HepG2 (cell line): ENCODE data around the gene MS4A15. TPM values are rescaled to one million over a fixed set of nuclear protein-coding genes. Genes with fewer than 3 reads are reported as not detected.
A peak's percentile ranks its signal among the peaks of the same experiment; 100 is the strongest.

Experiments
- ATAC-seq: fragments of 200-7000 bp; cut with Tn5 transposase; 3 replicates; pipeline ENCODE4 v1.9.1; 2020; ENCODE audit warnings: mild to moderate bottlenecking, moderate library complexity
- BruUV-seq: library from RNA; stranded (reverse); fragments of 400-500 nt; replicated peaks from 2 replicates; lab custom pipeline; 2021; lab: Mats Ljungman, UMichigan
- CTCF ChIA-PET: fragments of 300-600 bp; formaldehyde crosslinking; extraction: SDS; loops from one replicate; lab custom pipeline; 2021; ENCODE audit warnings: low total read pairs, inconsistent platforms, low intra/inter-chr PET ratio; lab: Yijun Ruan, JAX
- POLR2A ChIA-PET: fragments of 350-600 bp; sonication (Branson Sonifier 250); formaldehyde crosslinking; loops from one replicate; lab custom pipeline; 2020; ENCODE audit warnings: antibody characterized with exemption, inconsistent platforms; lab: Yijun Ruan, JAX
- DNase-seq: peaks from one replicate; pipeline ENCODE4 v3.0.0-alpha.2; 2015; ENCODE audit warnings: low spot score
- FAIRE-seq: peaks from 3 replicates; lab custom pipeline; 2011; peaks lifted over from hg19 to GRCh38; lab: Jason Lieb, UNC
- H2AFZ ChIP-seq: one replicate; pipeline ENCODE4 v1.6.1; 2011; ENCODE audit warnings: low read length, inconsistent platforms
- H3K27ac ChIP-seq: fragments of 300-600 bp; 3 replicates; pipeline ENCODE4 v1.8.0; 2011; ENCODE audit warnings: mixed run types, mild to moderate bottlenecking, mixed read lengths, low read length, inconsistent platforms; ENCODE audit not compliant: insufficient read depth; ENCODE audit errors: extremely low read length
- H3K27me3 ChIP-seq, 2 experiments: fragments of 200-600 bp in 1 of 2; 2 replicates in 1 of 2; 3 replicates in 1 of 2; pipeline versions ENCODE4 v1.6.0 to v1.8.0; 2011; ENCODE audit warnings: low read length in 2 of 2, mild to moderate bottlenecking in 2 of 2, moderate library complexity in 2 of 2, inconsistent platforms in 1 of 2; ENCODE audit not compliant: insufficient read depth in 2 of 2, control insufficient read depth in 1 of 2
- H3K36me3 ChIP-seq, 2 experiments: fragments of 200-600 bp in 1 of 2; replicated peaks in 1 of 2; 2 replicates in 1 of 2; 3 replicates in 1 of 2; pipeline versions ENCODE4 v1.5.1 to v1.8.0; 2011; ENCODE audit warnings: low read length in 2 of 2, inconsistent platforms in 1 of 2; ENCODE audit not compliant: insufficient read depth in 2 of 2, control insufficient read depth in 1 of 2
- H3K4me1 ChIP-seq: 2 replicates; pipeline ENCODE4 v1.5.1; 2012; ENCODE audit warnings: low read length, inconsistent platforms; ENCODE audit not compliant: insufficient read depth
- H3K4me2 ChIP-seq: 2 replicates; pipeline ENCODE4 v1.6.0; 2011; ENCODE audit warnings: low read depth, low read length, inconsistent platforms
- H3K4me3 ChIP-seq, 3 experiments: fragments of 200-600 bp in 1 of 3; sonication (generic), shearing (Covaris generic) in 1 of 3; replicated peaks in 1 of 3; 2 replicates each; pipeline ENCODE4 v1.5.1; 2011 to 2016; ENCODE audit warnings: low read length in 3 of 3, inconsistent platforms in 2 of 3, low read depth in 2 of 3, mild to moderate bottlenecking in 2 of 3, control low read depth in 1 of 3, mixed read lengths in 1 of 3; ENCODE audit not compliant: insufficient read depth in 1 of 3
- H3K79me2 ChIP-seq: one replicate; pipeline ENCODE4 v1.6.1; 2011; ENCODE audit warnings: low read length, inconsistent platforms; ENCODE audit not compliant: insufficient read depth
- H3K9ac ChIP-seq: 2 replicates; pipeline ENCODE4 v1.6.0; 2011; ENCODE audit warnings: mild to moderate bottlenecking, low read depth, low read length, inconsistent platforms; ENCODE audit not compliant: insufficient read depth
- H3K9me3 ChIP-seq: 2 replicates; pipeline ENCODE4 v1.5.1; 2012; ENCODE audit warnings: mild to moderate bottlenecking, low read length
- H4K20me1 ChIP-seq: 2 replicates; pipeline ENCODE4 v1.6.0; 2011; ENCODE audit warnings: inconsistent platforms, mild to moderate bottlenecking, low read length, moderate library complexity; ENCODE audit not compliant: insufficient read depth
- CC2D1A ChIP-seq: sonication (generic); formaldehyde crosslinking; IDR thresholded peaks from 2 replicates; pipeline ENCODE4 v1.8.1; 2023; ENCODE audit warnings: mild to moderate bottlenecking, missing genetic modification reagents
- MAFF ChIP-seq: IDR thresholded peaks from 2 replicates; pipeline ENCODE4 v1.6.1; 2011; ENCODE audit warnings: low read depth, low read length, improper control_type of control experiment
- MAFK ChIP-seq, 2 experiments: IDR thresholded peaks in 1 of 2; conservative IDR thresholded peaks in 1 of 2; 2 replicates each; pipeline ENCODE4 v1.6.1; 2011; ENCODE audit warnings: improper control_type of control experiment in 2 of 2, low read length in 2 of 2
- SMARCC2 ChIP-seq: fragments of 450-650 bp; IDR thresholded peaks from 2 replicates; pipeline ENCODE4 v1.6.1; 2017; ENCODE audit warnings: antibody characterized with exemption, mild to moderate bottlenecking
- TCF7 ChIP-seq: sonication (generic); IDR thresholded peaks from 2 replicates; pipeline ENCODE4 v1.6.1; 2016; ENCODE audit warnings: antibody characterized with exemption, low read depth
- ZNF580 ChIP-seq: IDR thresholded peaks from 2 replicates; pipeline ENCODE4 v1.6.1; 2016; ENCODE audit warnings: low read depth, borderline replicate concordance
- ZNF639 ChIP-seq: conservative IDR thresholded peaks from 2 replicates; pipeline ENCODE4 v1.6.1; 2018; ENCODE audit warnings: missing genetic modification reagents
- WGBS: methylation state at CpG from one replicate; pipeline ENCODE4 v1.1.6; 2017; ENCODE audit warnings: low lambda C conversion rate; 5-methylcytosine and 5-hydroxymethylcytosine counted together
- in situ Hi-C: cut with HindIII; loops from 2 replicates; pipeline ENCODE4 v1.10.0; 2017; ENCODE audit warnings: low pct_unique_long_range_greater_than_20kb; ENCODE audit not compliant: extremely low pct_ligation_motif_present
- intact Hi-C: fragments of 100-400 bp; cut with micrococcal nuclease; formaldehyde crosslinking; loops from one replicate; pipeline ENCODE4 v1.10.0; 2022; ENCODE audit not compliant: unreplicated experiment
- polyA plus RNA-seq, 8 experiments: library from polyadenylated mRNA; depleted of rRNA in 3 of 8; stranded (reverse) in 7 of 8; unstranded in 1 of 8; fragments of >200 nt; fragmentation: Illumina TruSeq in 4 of 8; extraction: Trizol in 4 of 8; gene quantifications; 2 replicates each; pipeline versions ENCODE4 v1.2.1 to v1.2.3, GENCODE V29; 2011 to 2016; ENCODE audit warnings: low read depth in 4 of 8, missing spikeins in 1 of 8, mixed read lengths in 1 of 8; ENCODE audit not compliant: insufficient read depth in 1 of 8
- total RNA-seq, 5 experiments: library from RNA; depleted of rRNA; stranded (reverse); fragments of >200 nt; fragmentation: Illumina TruSeq; extraction: Trizol; gene quantifications; 2 replicates each; pipeline ENCODE4 v1.2.3, GENCODE V29; 2016; ENCODE audit warnings: low read depth in 1 of 5

MS4A15 gene
- total and polyA plus RNA-seq, 2 of the 13 experiments (the other 11 are each of a cell fraction or from before 2014, with no cell fraction given), result not detected

DNA sequence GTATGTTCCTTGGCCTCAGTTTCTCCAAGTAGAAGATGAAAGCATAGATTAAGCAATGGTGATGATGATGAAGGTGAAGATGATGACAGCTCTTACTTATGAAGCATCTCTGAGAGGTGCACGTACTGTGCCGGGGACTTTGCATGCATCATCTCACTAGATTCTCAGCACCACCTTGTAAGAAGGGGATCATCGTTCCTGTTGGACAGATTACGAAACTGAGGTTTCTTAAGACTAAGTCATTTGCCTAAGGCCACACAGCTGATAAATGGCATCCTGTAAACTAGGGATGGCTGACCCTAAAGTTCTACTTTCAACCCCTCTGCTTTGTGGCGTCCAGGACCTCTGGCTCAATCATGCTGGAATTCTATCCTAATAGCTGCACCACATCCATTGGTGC lies 8.7 kb downstream of the MS4A15 start (continued):
- TF ChIP-seq TCF7, result no peak
- TF ChIP-seq SMARCC2, result no peak
- TF ChIP-seq ZNF580, result no peak
- no peak for TF ChIP-seq CC2D1A (CRISPR knock-in tag)

DNA sequence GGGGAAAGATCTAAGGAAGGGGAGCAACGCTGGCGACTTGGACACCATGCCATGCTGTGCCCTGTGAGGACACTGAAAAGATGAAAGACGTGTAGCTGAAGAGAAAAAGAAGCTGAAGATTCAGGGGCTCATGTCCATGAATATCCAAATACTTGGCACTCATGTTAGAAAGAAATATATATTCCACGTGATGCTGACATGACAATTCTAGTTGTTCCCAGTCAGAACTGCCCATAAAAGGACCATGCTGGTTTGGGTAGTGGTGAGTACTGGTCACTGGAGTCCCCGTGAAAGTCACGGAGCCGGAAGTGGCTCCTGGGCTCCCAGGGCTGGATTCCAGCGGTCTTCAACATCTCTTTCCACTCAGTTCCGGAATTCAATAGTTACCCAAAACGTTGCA lies 9.9 kb downstream of the MS4A15 start:
- H3K9ac ChIP-seq, result no peak overlapping the region
- no TSS peak for BruUV-seq
- TF ChIP-seq MAFK (conservative IDR thresholded peaks at IDR 0.05 in 1 of 2, IDR thresholded peaks at IDR 0.05 in 1 of 2; ENCODE audit: low read length in 2 of 2), result peak in 1 of 2 experiments; percentile 81; a peak in 3 of 4 replicates
- TF ChIP-seq ZNF639 (CRISPR knock-in tag), result no peak
- TF ChIP-seq MAFF, result peak; percentile 67
- TF ChIP-seq, all 625 proteins: peak for 2
- ChIA-PET POLR2A (no interaction called here), CTCF (no interaction called here)
- H2AFZ ChIP-seq, result no peak overlapping the region
- ATAC-seq (no peak), FAIRE-seq (no peak), DNase-seq (no peak)
- H3K4me1 ChIP-seq, result no peaks in the 10 kb centered on the region
- no peak overlapping the region for H3K27ac ChIP-seq
- no peaks in the 10 kb centered on the region for H4K20me1 ChIP-seq
- H3K27me3 ChIP-seq, result peaks cover 0 to 23% of the 10 kb centered on the region in 2 experiments; a peak in 2 of 5 replicates
- WGBS, result 24% methylated on average over 10 of the region's 10 CpGs
- H3K79me2 ChIP-seq, result no peaks in the 10 kb centered on the region
- intact Hi-C loops (no loop called here), in situ Hi-C loops (no loop called here)
- no peaks in the 10 kb centered on the region for H3K9me3 ChIP-seq
- no peaks in the 10 kb centered on the region for H3K36me3 ChIP-seq
- H3K4me3 ChIP-seq, result no peak overlapping the region
- H3K4me2 ChIP-seq, result no peak overlapping the region
